HEK293T (cell line): Measurements from ENCODE around the gene SCARB1.

Source experiments
- BHLHE40 ChIP-seq: fragments of 450-650 bp; IDR thresholded peaks from 2 replicates; pipeline ENCODE4 v1.6.1; 2016; ENCODE audit warnings: mild to moderate bottlenecking, moderate library complexity, borderline replicate concordance
- FOXM1 ChIP-seq: fragments of 450-650 bp; IDR thresholded peaks from 2 replicates; pipeline ENCODE4 v1.6.1; 2017; ENCODE audit warnings: mild to moderate bottlenecking, borderline replicate concordance
- NFRKB ChIP-seq: fragments of 450-650 bp; IDR thresholded peaks from 2 replicates; pipeline ENCODE4 v1.6.1; 2016; ENCODE audit warnings: mild to moderate bottlenecking, moderate library complexity
- ZNF384 ChIP-seq: fragments of 450-650 bp; IDR thresholded peaks from 2 replicates; pipeline ENCODE4 v1.6.1; 2016

DNA sequence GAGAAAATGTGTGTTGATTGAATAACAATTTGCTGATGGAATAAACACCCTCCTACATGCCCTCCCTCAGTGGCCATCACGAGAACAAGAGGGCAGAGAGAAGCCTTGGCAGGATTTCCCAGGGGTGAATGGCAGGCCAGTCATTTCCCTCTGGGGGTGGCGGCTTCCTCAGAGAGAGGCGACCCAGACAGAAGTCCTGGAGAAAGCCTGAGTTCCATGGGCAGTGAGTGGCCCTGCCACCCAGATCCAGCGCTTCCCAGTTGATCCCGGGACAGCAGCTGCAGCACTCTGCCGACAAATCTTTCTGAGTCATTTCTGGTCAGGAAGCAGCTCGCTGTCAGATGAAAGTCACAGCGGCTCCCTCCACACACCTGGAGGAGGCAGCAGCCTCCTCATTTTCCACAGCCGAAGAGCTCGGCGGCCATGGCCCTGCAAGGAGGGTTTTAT is 123.0 kb downstream of the SCARB1 start:
- TF ChIP-seq NFRKB (no peak), BHLHE40 (no peak), FOXM1 (no peak), ZNF384 (no peak)
